Measurements from ENCODE around the gene CLMP.

CLMP gene

DNA sequence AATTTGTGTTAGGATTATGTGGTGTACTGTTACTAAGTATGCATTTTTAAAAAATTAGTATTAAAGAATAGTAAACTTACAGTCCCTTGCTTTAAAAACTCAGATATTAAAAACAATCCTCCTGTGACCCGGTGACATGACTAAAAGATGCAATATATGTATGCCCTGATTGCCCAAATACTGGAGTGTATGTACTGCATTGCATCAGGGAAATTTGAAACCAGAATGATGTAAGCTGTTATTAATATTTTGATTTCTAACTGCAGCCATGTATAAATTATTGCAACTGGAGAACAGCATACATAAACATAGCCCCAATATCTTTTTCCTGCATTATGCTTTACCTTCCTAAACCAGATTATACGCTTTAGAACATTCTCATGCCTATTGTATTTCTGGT lies 129.4 kb downstream of the CLMP start:
- no peak overlapping the region for H3K4me3 ChIP-seq (ENCODE audit: low read depth, low read length)
- TF ChIP-seq, protein P1, sequence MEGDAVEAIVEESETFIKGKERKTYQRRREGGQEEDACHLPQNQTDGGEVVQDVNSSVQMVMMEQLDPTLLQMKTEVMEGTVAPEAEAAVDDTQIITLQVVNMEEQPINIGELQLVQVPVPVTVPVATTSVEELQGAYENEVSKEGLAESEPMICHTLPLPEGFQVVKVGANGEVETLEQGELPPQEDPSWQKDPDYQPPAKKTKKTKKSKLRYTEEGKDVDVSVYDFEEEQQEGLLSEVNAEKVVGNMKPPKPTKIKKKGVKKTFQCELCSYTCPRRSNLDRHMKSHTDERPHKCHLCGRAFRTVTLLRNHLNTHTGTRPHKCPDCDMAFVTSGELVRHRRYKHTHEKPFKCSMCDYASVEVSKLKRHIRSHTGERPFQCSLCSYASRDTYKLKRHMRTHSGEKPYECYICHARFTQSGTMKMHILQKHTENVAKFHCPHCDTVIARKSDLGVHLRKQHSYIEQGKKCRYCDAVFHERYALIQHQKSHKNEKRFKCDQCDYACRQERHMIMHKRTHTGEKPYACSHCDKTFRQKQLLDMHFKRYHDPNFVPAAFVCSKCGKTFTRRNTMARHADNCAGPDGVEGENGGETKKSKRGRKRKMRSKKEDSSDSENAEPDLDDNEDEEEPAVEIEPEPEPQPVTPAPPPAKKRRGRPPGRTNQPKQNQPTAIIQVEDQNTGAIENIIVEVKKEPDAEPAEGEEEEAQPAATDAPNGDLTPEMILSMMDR (IDR thresholded peaks at IDR 0.05; ENCODE audit: insufficient read depth, low read depth, low read length, missing control alignments): no peak
- no peak for DNase-seq (ENCODE audit: low read depth)

DNA sequence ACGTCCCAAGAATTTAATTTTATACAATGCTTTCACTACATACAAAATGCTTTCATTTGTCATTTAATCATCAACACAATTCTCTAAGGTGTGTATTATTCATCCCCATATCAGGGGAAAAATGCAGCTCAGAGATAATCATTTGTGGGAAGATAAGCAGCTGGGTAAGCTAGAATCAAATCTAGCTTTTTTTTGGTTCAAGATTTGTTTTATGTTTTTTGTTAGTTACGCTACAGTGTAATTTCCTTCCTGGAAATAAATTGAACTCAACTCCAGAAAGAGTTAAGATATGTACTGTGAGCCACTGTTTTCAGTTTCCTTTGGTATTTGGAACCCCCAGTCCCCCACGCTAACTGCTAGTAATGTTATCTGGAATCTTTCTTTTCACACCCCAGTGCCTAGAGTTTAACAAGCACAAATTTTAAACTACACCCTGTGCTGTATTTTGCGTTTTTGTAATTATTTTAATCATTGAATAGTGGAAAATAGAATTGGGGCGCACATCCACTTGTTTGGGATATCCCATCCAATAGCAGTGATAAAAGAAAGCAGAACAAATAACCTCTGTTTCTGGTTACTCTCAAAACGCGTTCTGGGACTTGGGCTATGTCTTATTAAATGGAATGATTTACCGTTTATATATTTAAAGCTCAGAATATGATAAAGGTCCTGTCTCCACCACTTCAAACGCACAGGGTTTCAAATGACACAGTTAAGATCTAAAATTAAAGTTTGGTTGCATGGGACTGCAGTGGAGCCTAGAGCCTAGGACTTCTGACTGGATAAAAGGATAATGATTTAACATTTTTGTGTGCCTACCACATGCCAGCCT lies 131.0 kb downstream of the CLMP start:
- peak overlapping the region; percentile 89 for H3K4me3 ChIP-seq (ENCODE audit: low read depth, low read length)
- peak; percentile 49 for DNase-seq (ENCODE audit: low read depth)
- TF ChIP-seq, protein P1 (IDR thresholded peaks at IDR 0.05; ENCODE audit: insufficient read depth, low read depth, low read length, missing control alignments): no peak

DNA sequence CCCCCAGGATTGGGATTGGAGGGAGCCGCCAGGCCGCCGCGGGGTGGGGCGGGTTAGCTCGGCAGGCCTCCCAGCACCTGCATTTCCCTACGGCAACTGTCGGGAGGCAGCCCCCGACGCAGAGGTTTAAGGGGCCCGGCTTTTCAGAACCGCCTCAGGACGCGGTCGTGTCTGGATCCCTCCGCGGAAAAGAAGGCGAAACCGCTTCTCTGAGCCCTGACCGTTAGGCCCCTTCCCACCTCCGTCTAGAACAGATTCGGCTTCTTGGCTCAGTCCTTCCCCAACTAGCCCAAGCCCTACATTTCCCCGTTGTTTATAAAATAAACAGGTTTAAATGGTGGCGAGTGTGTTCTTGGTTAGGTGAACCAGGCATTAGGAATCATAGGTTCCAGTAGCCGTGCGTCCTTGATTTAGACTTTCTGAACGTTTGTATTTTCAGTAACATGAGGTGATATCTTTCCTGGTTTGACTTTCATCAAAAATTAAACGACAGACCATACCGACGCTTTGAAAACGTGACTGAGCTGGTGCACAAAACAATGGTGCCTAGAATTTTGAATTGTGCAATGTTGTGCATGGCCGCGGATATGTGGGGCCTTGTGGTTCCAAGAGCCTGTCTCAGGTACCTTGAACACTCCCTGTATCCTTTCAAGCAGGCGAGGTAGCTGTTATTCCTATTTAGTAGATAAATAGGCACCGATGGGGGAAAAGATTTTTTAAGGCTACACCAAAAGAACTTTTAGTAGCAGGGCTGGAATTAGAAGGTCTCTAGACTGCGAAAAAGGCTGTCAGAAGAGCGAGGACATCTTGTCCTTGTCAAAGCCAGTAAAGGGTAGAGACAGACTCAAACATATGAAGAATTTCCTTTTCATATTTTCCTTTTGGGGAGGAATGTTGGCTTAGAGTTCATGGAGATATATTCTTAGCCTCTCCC lies 131.9 kb downstream of the CLMP start:
- TF ChIP-seq, protein P1 (IDR thresholded peaks at IDR 0.05; ENCODE audit: insufficient read depth, low read depth, low read length, missing control alignments): no peak
- H3K4me3 ChIP-seq (ENCODE audit: low read depth, low read length): peak overlapping the region; percentile 89
- peak; percentile 80 for DNase-seq (ENCODE audit: low read depth)

DNA sequence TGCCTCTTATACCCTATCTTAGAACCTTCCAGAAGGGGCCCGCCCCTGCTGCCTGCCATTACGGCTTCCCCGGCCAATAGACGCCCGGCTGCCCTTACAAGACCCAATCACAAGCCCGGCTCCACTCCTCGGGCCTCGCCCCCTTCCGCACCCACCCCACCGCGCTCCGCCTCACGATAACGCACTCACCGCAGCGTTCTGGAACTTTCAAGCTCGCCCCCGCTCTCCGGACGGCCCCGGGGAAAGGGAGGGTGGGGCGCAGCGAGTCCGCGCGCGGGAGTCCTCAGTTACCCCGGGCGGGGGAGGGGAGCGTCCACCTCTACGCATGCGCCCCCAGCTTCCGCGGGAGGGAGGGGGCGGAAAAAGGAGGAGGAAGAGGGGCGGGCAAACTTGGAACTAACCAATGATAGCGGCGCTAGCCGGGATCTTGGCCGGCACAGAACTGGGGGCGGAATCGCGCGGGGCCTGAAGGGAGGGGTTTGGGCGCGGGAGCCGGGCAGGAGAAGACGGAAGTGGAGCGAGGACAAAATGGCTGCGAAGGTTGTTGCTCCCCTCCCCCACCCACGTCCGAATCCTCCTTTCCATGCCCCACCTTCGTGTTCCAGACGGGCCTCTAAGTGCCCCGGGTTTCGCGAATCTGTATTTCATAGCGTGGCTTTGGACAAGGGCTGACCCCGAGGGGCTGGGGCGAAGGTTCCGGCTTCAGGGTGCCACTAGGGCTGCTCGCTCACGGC lies 132.7 kb downstream of the CLMP start:
- TF ChIP-seq, protein P1 (IDR thresholded peaks at IDR 0.05; ENCODE audit: insufficient read depth, low read depth, low read length, missing control alignments): no peak
- H3K4me3 ChIP-seq (ENCODE audit: low read depth, low read length): peak overlapping the region; percentile 89
- DNase-seq (ENCODE audit: low read depth): peak; percentile 100

DNA sequence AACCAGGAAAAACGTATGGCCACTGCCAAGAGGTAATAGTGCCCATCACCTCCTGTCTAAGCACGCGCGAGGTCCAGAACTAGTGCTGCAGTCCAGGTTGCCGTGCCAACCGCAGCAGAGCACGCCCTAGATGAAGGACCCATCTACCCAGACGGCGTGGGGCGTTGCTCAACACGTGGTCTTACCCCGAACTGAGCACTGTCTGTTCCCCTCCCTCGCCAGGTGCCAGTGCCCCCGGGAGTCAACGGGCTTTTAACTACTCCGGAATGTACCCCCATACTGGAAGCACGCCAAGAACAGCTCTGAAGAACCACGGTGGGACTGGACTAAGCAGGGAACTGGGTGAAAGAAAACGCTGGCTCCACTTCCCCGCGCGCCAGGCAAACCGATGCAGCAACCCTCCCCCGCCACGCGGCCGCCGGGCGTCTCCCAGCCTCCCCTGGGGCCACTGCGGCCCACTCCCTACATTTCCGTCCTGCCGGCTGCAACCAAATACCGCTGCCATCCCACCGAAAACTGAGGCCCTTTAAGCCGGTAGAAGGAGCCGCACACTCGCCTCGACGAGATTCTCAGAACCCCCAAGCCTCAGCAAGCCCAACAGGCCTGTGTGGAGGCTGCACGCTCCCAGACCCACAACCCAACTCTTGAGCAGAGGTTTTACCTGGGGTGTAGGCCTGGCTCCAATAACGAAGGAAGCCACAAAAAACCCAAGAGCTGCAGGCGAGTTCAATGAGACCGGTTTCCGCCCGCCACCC lies 133.5 kb downstream of the CLMP start, which contains the start of gene HSPA8:
HSPA8 (minus strand) TSS at position 734 of the 755 bp plus-strand sequence. CDS start 812 bp downstream, outside the sequence.
- TF ChIP-seq, protein P1 (IDR thresholded peaks at IDR 0.05; ENCODE audit: insufficient read depth, low read depth, low read length, missing control alignments): no peak
- DNase-seq (ENCODE audit: low read depth): peak; percentile 77
- H3K4me3 ChIP-seq (ENCODE audit: low read depth, low read length): peak within 1 kb of the TSS; percentile 89
